GM23248 (cell line): ENCODE measurements around the gene C22orf39. TPM values are rescaled to one million over a fixed set of nuclear protein-coding genes. Genes with fewer than 3 reads are reported as not detected.

Experiments
- DNase-seq: peaks from one replicate; pipeline ENCODE4 v3.0.0-alpha.2; 2015
- H2AFZ ChIP-seq: fragments of 200-600 bp; sonication (generic); 2 replicates; pipeline ENCODE4 v1.6.1; 2016; ENCODE audit warnings: antibody characterized with exemption
- H3F3A ChIP-seq: fragments of 200-600 bp; sonication (generic); 2 replicates; pipeline ENCODE4 v1.6.1; 2016; ENCODE audit warnings: mild to moderate bottlenecking, antibody characterized with exemption, mixed run types; ENCODE audit not compliant: insufficient read depth
- H3K27ac ChIP-seq: fragments of 200-600 bp; sonication (generic); 2 replicates; pipeline ENCODE4 v1.5.1; 2016; ENCODE audit warnings: mild to moderate bottlenecking
- H3K27me3 ChIP-seq: fragments of 200-600 bp; sonication (generic); replicated peaks from 2 replicates; pipeline ENCODE4 v1.6.1; 2016; ENCODE audit warnings: mild to moderate bottlenecking; ENCODE audit not compliant: insufficient read depth
- H3K36me3 ChIP-seq: fragments of 200-600 bp; sonication (generic); 2 replicates; pipeline ENCODE4 v1.6.1; 2016; ENCODE audit warnings: low read depth, mild to moderate bottlenecking
- H3K4me1 ChIP-seq: fragments of 200-600 bp; sonication (generic); 2 replicates; pipeline ENCODE4 v1.6.1; 2016; ENCODE audit warnings: mild to moderate bottlenecking; ENCODE audit not compliant: insufficient read depth
- H3K4me2 ChIP-seq: fragments of 200-600 bp; sonication (generic); one replicate; pipeline ENCODE4 v1.6.1; 2016; ENCODE audit warnings: mild to moderate bottlenecking; ENCODE audit not compliant: unreplicated experiment
- H3K4me3 ChIP-seq: fragments of 200-600 bp; sonication (generic); 2 replicates; pipeline ENCODE4 v1.5.1; 2016; ENCODE audit warnings: mild to moderate bottlenecking
- H3K79me2 ChIP-seq: fragments of 200-600 bp; sonication (generic); 2 replicates; pipeline ENCODE4 v1.6.1; 2016; ENCODE audit warnings: mild to moderate bottlenecking; ENCODE audit not compliant: insufficient read depth
- H3K9ac ChIP-seq: fragments of 200-600 bp; sonication (generic); 2 replicates; pipeline ENCODE4 v1.6.1; 2016; ENCODE audit warnings: mild to moderate bottlenecking
- H3K9me2 ChIP-seq: fragments of 200-600 bp; sonication (generic); 2 replicates; pipeline ENCODE4 v1.6.1; 2016; ENCODE audit warnings: mixed run types, mild to moderate bottlenecking, moderate library complexity; ENCODE audit not compliant: insufficient read depth
- H3K9me3 ChIP-seq: fragments of 200-600 bp; sonication (generic); one replicate; pipeline ENCODE4 v1.6.1; 2017; ENCODE audit warnings: low read depth
- H4K20me1 ChIP-seq: fragments of 200-600 bp; sonication (generic); 2 replicates; pipeline ENCODE4 v1.6.0; 2016; ENCODE audit not compliant: insufficient read depth
- EZH2 ChIP-seq: fragments of 200-600 bp; sonication (generic); IDR thresholded peaks from 2 replicates; pipeline ENCODE4 v1.6.1; 2018; ENCODE audit warnings: antibody characterized with exemption, mild to moderate bottlenecking; ENCODE audit not compliant: insufficient read depth, poor library complexity, severe bottlenecking
- EZH2phosphoT487 ChIP-seq: fragments of 200-600 bp; sonication (generic); IDR thresholded peaks from 2 replicates; pipeline ENCODE4 v1.6.1; 2018; ENCODE audit warnings: antibody characterized with exemption, moderate library complexity, mild to moderate bottlenecking, low read depth; ENCODE audit not compliant: insufficient read depth
- WGBS, 2 experiments: methylation state at CpG; one replicate each; pipeline ENCODE4 v1.1.6; 2015 to 2017; ENCODE audit warnings: low lambda C conversion rate in 2 of 2, low coverage in 1 of 2; ENCODE audit errors: missing lambda C conversion rate in 2 of 2; 5-methylcytosine and 5-hydroxymethylcytosine counted together
- in situ Hi-C: fragments of 300-500 bp; cut with MboI; formaldehyde crosslinking; loops from 2 replicates; pipeline ENCODE4 v1.15.0; 2020
- polyA plus RNA-seq: library from polyadenylated mRNA; unstranded; fragments of >200 nt; fragmentation: Nextera tagmentation; extraction: Ambion mirVana; gene quantifications from 2 replicates; pipeline ENCODE4 v1.2.1, GENCODE V29; 2016
- total RNA-seq: library from RNA; depleted of rRNA; stranded (reverse); fragments of >200 nt; shearing (Covaris generic); gene quantifications from 2 replicates; pipeline ENCODE4 v1.2.3, GENCODE V29; 2014

Gene C22orf39
- total and polyA plus RNA-seq, 2 experiments from 2014 or later = 15.0 to 22.8 TPM

DNA sequence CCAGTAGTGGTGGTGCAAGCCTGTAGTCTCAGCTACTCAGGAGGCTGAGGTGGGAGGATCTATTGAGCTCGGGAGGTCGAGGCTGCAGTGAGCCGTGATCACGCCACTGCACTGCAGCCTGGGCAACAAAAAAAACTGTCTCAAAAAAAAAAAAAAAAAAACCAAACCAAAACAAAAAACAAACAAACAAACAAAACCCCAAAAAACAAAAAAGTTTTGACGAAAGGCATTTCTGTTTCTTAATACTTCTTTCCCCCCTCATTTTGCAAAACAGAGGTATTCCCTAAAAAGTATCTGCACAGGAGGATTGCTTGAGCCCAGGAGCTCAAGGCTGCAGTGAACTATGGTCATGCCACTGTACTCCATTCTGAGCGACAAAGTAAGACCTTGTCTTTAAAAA is 27.2 kb downstream of the C22orf39 start:
- Histone ChIP-seq H3K79me2 (peaks cover 100% of the 10 kb centered on the region), H3K4me3 (no peak overlapping the region), H2AFZ (no peak overlapping the region), H3K9ac (no peak overlapping the region), H3K9me2 (no peaks in the 10 kb centered on the region), H4K20me1 (peaks cover 11% of the 10 kb centered on the region), H3K27ac (no peak overlapping the region), H3F3A (no peaks in the 10 kb centered on the region), H3K9me3 (no peaks in the 10 kb centered on the region), H3K27me3 (no peaks in the 10 kb centered on the region), H3K36me3 (0 out of 2 replicates have a peak, but pooled peaks cover 5% of the 10 kb centered on the region), H3K4me1 (peaks cover 3% of the 10 kb centered on the region; the same call in 1 of the 2 replicates), H3K4me2 (no peak overlapping the region)
- in situ Hi-C loops = no loop called here
- 97 to 99% methylated on average over 6 of the region's 6 CpGs for WGBS, 2 experiments
- TF ChIP-seq EZH2 (no peak), EZH2phosphoT487 (no peak)
- DNase-seq = no peak

GRCh38 chr22:19419464-19420178 is 27.9 kb downstream of the C22orf39 start:
- TF ChIP-seq EZH2phosphoT487 (no peak), EZH2 (no peak)
- 95 to 99% methylated on average over 5 of the region's 5 CpGs for WGBS, 2 experiments
- Histone ChIP-seq H3K4me2 (no peak overlapping the region), H3K36me3 (0 out of 2 replicates have a peak, but pooled peaks cover 5% of the 10 kb centered on the region), H3K4me3 (no peak overlapping the region), H3F3A (no peaks in the 10 kb centered on the region), H3K4me1 (peaks cover 3% of the 10 kb centered on the region; the same call in 1 of the 2 replicates), H3K9me2 (no peaks in the 10 kb centered on the region), H4K20me1 (peaks cover 12% of the 10 kb centered on the region), H3K9me3 (no peaks in the 10 kb centered on the region), H3K79me2 (peaks cover 100% of the 10 kb centered on the region), H3K9ac (no peak overlapping the region), H2AFZ (no peak overlapping the region), H3K27ac (no peak overlapping the region), H3K27me3 (no peaks in the 10 kb centered on the region)
- no peak for DNase-seq
- in situ Hi-C loops = loop anchor here (10.0 kb wide), 1 partner anchor 65 kb away; no protein-coding TSS in a partner anchor

GRCh38 chr22:19419086-19419463 is 28.4 kb downstream of the C22orf39 start:
- H3K27ac ChIP-seq = no peak overlapping the region
- peaks cover 12% of the 10 kb centered on the region for H4K20me1 ChIP-seq
- WGBS, 2 experiments = 86 to 87% methylated on average over 5 of the region's 5 CpGs
- 0 out of 2 replicates have a peak, but pooled peaks cover 5% of the 10 kb centered on the region for H3K36me3 ChIP-seq
- no peaks in the 10 kb centered on the region for H3K27me3 ChIP-seq
- H3K9me2 ChIP-seq = no peaks in the 10 kb centered on the region
- H3K4me2 ChIP-seq = no peak overlapping the region
- no peak for DNase-seq
- peaks cover 3% of the 10 kb centered on the region; the same call in 1 of the 2 replicates for H3K4me1 ChIP-seq
- no peaks in the 10 kb centered on the region for H3F3A ChIP-seq
- peaks cover 100% of the 10 kb centered on the region for H3K79me2 ChIP-seq
- no peaks in the 10 kb centered on the region for H3K9me3 ChIP-seq
- H3K9ac ChIP-seq = no peak overlapping the region
- in situ Hi-C loops = loop anchor here (10.0 kb wide), 1 partner anchor 64 kb away; no protein-coding TSS in a partner anchor
- no peak overlapping the region for H3K4me3 ChIP-seq
- H2AFZ ChIP-seq = no peak overlapping the region
- TF ChIP-seq EZH2 (no peak), EZH2phosphoT487 (no peak)

DNA sequence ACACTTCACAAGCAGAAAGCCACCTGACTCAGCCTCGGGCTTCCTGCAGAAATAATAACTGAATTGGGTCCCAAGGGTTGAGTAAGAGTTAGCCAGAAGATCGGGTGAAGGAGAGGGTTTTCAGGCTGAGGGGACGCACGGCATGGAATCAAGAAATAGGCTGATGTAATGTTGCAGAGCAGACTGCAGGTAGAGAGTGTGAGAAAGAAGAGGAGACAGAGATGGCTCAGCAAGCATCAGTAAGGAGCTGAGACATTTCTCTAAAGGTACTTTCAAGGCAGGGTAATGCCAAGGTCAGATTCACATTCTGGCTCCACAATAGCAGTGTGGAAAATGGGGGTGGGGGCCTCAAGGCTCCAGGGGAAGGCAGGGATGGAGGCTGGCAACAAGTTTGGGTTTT is 34.6 kb downstream of the C22orf39 start:
- in situ Hi-C loops = loop anchor here (10.0 kb wide), 1 partner anchor 58 kb away; no protein-coding TSS in a partner anchor
- TF ChIP-seq EZH2 = no peak
- no peak for TF ChIP-seq EZH2phosphoT487
- Histone ChIP-seq H4K20me1 (peaks cover 12% of the 10 kb centered on the region), H3K4me2 (no peak overlapping the region), H3K9me3 (no peaks in the 10 kb centered on the region), H3K4me3 (no peak overlapping the region), H3K36me3 (peaks cover 16% of the 10 kb centered on the region; the same call in 1 of the 2 replicates), H2AFZ (no peak overlapping the region), H3F3A (no peaks in the 10 kb centered on the region), H3K27ac (no peak overlapping the region), H3K79me2 (peaks cover 93% of the 10 kb centered on the region), H3K27me3 (no peaks in the 10 kb centered on the region), H3K9me2 (no peaks in the 10 kb centered on the region), H3K9ac (no peak overlapping the region), H3K4me1 (no peaks in the 10 kb centered on the region)
- no peak for DNase-seq
- WGBS, 2 experiments = 86 to 93% methylated on average over 4 of the region's 4 CpGs
